HS-5 (cell line): ENCODE results near the gene ABLIM2.

Experiments used
- DNase-seq: peaks from one replicate; pipeline ENCODE4 v3.0.0-alpha.2; 2012; ENCODE audit warnings: low read depth

The ABLIM2 gene

DNA sequence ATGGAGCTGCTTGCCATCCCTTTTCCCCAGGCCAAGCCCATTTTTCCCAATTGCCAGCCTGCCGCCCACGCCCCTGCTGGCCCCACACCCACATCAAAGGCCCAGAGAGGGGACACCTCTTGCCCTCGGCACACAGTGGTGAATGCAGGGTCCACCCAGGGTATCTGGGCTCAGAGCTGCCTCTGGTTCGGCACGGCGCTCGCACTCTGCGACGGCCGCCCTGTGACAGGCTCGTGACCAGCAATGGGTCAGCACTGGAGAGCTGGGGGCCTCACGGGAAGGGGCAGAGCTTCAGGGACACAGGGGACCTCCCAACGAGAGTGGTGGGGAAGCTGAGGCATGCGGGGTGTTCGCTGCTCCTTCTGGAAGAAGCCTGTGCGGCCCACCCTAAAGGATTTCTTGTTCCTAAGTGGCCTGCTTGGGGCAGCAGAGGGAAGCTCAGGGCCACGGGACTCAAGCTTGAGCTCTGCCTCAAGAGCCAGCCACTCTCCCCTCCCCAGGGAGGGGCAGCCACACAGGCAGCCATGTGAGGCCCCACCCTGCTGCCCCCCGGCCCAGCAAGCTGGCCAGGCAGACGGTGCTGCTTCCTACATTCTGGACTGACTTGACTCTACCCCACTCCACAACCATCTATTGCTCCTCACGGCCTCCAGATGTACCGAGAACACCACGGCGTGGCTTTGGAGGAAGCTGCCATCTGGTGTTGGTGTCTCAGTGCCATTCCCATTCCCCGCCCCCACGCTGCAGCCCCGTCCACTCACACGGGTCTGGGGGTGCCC lies 73.7 kb downstream of the ABLIM2 start:
- DNase-seq = no peak

DNA sequence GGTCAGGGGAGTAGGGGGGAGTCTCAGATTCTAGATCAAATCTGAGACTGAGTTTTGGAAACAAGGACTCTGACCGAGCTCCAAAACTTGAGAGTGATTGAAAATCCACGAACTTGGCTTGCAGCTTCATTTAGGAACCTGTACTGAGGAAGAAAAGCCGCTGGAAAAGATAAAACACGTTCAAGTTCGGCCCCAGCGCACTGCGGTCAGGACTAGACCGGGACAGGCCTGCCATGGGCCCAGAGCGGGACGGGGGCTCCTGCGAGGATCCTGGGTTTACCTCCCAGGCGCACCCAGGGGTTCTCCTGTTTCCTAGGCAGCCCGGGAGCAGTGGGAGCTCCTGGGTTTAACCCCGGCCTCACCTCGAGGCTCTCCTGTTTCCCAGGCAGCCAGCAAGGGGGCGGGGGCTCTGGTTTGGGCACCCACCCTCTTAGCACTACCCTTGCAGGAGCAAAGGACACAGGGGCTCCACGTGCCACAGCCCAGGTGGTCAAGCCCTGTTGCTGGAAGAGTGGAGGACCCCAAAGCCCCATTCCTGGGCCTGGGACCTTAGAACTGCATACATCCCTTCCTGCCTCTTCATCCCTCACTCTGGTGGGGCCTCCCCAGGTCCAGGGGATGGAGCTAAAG lies 74.5 kb downstream of the ABLIM2 start:
- DNase-seq = no peak

DNA sequence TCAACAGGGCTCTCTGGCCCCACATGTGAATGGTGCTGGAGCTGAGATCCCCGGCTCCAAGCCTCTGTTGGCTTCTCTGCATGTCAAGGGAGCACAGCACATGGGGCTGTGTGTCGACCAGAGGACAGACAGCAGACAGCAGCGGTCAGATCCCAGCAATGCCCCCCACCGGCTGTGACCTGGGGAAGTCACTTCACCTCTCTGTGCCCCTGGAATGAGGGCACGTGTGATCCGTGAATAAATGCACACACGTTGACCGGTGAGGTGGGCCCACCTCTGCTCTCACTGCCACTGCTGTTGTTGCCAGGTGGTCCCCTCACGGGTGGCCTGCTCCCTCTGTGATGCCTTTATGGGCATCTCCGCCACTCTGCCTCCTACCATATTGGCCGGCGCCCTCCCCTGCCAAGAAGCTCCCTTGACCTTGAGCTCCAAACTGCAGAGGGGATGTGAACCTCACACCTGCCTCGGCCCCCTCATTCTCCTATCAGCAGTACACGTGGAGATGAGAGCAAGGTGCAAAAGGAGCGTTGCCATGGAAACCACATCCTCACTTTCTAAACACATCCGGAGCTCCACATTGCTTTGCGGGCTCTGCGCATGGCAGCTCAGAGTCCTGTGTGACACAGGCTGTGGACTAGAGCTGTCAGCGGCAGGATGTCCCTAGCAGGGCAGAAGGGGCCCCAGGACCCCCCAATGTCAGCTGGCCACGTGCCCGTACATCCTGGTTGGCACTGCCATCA lies 75.4 kb downstream of the ABLIM2 start:
- DNase-seq = no peak

DNA sequence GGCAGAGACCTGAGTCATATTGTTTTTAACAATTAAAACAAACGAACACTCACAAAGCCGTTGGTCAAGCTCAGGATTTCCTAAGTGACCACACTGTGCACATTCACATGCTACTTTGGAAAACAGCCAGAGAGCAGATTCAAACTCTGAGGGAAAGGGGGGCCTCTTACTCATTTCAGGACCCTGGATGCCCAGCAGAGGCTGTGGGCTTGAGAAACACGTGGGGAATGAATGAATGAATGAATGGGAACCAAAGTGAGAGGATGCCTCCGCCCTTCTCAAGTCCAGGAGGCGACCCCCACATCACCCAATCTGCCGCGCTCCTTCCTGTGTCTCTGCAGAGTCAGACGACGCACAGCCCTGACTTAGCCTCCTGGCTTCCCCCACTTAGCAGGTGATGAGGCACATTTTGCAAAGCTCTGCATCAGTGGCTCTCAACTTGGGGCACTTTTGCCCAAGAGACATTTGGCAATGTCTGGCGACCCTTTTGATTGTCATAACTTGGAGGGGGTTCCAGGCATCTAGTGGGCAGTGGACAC lies 76.0 kb downstream of the ABLIM2 start:
- no peak for DNase-seq

DNA sequence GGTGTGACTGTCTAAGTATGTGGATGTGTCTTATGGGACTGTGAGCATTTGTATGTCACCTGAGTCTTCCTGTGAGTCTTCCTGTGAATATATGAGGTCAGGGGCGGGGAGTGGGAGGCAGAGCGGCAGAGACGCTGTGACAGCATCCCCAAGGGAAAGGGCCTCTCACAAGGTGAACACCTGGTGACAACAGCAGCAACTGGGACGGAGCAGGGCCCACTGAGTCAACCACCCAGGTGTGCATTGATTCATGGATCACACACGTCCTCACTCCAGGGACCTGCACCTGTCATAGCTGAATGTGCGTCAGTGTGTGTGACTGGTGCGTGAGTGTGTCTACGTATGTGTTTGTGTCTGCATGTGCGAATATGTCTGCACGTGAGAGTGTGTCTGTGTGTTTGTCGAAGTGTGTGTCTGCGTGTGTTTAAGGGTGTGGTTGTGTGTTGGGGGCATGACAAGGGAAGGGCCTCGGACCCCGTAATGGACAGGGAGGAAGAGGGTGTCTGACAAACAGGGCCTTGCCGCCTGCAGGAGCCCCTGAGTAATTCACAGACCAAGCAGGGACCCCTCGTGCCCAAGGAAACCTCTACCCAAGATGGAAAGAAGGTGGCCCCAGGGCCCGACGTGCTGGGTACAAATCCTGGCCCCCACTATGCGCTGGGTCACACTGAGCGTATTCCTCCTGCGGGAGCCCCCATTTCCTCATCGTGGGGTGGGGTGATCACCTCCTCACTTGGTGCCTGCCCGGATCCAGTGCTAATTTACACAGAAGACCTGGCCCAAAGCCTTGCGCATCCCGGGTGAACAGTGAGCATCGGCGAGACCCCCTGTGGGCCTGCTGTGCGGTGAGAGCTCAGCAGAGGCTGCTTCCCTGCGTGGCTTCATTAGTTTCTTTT lies 76.7 kb downstream of the ABLIM2 start:
- no peak for DNase-seq

DNA sequence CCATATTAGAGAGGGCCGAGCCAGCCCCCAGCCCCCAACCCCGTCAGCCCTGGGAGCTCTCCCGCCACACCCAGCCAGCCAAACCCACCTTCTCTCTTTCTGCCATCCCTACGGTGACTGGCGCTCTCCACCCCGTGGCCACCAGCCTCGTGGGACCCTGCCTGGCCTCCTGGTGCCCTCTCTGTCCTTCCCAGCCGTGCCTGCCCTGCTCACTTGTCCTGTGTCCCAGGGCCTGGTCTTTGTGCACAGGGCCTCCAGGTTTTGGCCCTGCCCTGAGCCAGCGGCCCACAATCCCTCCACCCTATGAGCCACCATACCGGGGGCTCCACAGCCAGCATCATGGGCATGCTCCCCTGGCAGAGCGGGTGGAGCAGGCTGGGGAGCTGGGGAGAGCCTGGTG lies 77.4 kb downstream of the ABLIM2 start:
- no peak for DNase-seq

DNA sequence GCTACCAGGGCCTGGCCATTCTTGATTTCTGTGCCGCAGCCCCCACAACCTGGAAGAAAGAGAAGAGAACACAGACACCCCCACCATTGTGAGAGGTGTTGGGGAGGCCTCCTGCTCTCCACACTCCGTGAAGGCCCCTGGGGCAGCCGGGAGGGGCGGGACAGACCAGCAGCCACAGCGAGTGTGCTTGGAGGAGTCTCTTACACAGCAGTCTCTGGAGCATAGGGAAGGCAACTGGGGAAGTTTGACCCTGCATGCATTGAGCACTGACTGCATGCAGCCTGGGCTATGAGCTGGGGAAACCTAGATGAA lies 77.9 kb downstream of the ABLIM2 start:
- DNase-seq = no peak

DNA sequence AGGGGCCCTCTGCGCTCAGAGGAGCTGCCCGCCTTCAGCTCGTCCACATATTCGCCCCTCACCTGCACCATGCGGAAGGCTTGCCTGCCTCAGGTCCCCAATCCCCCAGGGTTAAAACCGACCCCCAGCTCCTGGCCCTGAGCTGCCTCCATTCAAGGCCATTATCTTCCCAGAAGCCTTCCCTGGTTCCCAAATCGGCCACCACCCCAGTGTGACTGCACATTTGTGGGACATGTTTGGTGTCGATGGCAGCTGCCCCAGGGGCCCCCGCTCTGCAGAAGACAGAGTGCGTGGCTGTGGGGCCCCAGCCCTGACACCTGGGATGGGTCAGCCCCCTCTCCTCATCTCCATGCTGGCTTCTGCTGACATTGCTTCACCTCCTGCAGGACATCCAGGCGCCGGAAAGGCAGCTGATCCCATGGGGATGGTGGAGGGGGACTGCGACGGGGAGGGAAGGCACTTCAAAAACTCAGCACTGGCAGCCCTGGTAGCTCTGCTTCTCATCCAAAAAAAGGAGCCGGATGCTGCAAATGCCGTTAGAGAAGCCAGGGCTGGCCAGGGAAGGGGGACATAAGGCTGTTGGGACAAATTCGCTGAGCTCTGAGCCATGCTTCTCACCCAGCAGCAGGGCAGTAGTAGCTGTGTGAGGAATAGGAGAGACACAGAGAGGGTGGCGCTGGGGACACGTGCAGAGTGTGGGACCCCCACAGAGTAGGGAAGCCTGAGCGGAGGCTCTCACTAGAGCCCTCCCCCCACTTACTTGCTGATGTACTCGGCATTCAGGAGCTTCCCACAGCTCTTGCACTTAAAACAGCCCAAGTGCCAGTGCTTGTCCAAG lies 78.5 kb downstream of the ABLIM2 start:
- no peak for DNase-seq

DNA sequence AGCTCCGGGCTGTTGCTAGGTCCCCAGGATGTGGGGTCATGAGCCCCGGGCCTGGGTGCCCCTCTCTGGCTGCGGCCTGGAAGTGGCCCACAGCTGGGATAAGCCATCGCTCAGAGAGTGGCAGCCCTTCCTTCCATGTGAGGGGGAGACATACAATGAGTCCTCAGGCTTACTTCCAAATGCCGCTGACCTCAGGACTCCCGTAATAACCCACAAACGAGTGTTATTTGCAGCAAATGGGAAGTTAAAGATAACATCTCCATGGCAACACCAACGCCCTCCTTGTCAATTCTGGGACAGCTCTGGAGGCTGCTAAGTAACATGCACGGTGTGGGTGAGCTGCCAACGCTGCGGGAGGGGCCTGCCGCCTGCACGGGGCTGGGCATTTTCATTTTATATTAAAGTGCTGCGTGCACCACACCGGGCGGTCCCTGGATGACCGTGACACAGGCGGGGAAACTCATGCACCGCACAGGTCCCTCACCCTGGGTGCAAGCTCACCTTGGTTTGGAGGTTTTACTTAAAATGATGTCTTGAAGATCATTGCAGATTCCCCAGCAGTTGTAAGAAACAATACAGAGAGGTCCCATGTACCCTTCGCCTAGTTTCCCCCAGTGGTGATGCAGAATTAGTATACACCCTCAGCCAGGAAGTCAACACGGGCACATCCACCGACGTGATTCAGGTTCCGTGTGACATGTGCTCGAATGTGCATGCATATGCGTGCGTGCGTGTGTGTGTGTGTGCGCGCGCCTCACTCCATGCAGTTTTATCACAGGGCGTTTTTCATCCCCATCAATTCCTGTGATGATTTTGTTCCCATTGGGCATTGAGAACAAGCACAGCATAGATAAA lies 79.4 kb downstream of the ABLIM2 start:
- no peak for DNase-seq

DNA sequence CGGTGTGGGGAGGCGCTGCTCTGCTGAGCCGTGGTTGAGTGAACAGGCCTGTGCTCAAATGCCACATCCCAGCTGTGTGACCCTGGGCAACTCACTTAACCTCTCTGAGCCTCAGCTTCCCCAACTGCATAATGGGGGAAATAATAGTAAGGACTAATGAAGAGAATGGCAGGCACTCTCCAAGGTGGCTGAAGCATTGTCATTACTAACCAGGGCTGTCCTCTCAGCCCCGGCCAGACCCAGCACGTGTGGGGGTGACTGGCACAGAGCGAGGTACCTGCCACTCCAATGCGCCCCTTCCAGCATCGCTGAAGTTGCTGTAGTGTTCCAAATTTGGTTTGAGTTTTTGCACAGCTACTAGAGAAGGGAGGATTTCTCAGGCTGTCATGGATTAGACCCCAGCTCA lies 80.0 kb downstream of the ABLIM2 start:
- DNase-seq = no peak

DNA sequence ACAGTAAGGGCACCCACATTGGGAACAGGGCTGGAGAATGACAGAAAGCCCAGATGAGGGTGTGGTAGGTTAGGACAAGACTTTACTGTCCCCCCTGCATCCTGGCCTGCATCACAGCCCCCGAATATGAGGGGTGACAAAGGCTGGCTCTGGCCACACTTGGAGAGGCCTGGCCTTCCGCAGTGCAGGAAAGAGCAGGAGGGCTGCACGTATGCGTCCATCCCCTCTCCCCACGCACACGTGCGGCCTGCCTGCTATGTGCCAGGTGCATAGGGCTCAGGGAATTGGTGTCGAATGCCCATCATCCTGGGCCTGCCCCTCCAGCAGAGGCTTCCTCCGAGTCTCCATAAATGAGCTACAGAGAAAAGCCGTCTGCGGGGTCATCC lies 80.5 kb downstream of the ABLIM2 start:
- DNase-seq = no peak

DNA sequence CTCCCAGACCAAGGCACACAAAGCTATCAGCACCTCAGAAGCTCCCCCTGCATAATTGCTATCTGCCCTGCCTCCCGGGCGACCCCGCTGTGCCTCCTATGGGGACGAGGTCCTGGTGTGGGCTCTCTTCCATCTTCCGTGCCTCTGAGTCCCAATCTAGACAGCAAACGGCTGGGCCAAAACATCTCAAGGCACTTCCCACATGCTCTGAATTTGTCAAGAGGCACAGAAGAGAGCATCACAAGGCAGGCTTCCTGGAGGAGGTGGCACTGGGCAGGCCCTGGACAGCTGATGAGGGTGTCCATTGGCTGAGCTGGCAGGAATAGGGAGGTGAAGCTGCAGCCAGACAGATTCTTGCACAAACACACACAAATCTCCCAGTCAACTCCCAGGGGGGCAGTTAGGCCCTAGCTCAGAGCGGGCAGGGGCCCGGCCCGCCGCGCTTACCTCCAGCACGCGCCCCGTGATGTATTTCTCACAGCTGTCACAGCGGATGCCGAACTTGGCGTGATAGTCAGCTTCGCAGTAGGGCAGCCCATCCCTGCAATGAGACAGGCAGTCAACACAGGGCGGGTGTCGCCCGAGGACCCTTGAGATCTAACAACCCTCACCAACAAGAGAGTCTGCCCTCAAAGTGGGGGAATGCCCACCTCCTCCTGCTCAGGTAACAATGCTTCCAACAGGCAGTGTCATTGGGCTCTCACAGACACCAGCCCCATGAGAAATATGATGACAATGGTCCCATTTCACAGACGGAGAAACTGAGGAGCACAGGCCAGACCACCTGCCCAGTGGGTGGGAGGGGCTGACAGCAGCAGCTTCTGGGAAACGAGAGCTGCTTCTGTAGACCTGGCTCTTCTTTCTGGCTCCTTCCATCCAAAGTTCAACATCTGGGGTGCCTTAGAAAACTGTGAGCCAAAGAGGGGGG lies 81.2 kb downstream of the ABLIM2 start:
- DNase-seq = no peak

DNA sequence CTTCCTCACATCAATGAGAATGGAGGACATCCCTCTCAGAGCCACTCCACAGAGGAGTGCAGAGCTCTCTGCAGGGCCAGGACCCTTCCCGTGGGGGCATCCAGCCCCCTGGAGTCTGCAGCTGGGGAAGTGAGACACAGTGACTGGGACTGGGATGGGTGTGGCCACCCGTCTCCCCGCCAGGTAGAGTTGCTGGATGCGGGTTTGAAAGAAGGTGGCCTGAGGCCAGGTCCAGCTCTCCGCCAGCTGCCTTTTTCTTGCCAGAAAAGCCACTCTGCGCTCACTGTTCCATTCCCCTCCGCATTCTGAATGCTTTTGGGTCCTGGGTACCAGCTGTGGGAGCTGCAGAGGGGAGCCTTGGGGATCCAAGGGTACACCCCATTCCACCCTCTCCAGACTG lies 82.6 kb downstream of the ABLIM2 start:
- no peak for DNase-seq

DNA sequence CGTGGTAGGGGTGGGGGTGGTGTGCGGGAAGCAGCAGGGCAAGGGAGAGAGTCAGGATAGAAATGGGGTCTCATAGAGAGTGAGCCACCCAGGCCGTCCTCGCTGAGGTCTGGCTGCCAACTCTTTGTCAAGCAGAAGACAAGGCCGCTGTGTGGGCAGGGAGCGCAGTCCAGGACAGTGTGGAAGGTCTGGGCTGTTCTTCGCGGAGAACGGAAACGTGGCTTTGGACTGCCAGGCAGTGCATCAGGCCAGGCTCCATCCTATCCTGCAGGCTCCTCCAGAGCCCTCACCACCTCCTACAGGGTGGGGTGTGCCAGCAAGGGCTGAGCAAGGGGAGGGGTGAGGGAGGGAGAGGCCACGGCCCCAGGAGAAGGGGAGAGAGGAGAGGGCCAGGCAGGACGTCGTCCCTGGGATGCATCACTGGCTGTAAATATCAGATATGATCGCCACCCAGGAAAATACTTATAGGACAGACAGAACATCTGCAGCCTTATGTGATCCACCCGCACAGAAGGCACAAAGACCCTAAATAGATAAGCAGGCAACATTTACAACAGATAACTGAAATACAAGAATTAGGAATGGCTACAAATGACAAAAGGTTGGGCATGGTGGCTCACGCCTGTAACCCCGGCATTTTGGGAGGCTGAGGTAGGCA lies 85.3 kb downstream of the ABLIM2 start:
- no peak for DNase-seq

DNA sequence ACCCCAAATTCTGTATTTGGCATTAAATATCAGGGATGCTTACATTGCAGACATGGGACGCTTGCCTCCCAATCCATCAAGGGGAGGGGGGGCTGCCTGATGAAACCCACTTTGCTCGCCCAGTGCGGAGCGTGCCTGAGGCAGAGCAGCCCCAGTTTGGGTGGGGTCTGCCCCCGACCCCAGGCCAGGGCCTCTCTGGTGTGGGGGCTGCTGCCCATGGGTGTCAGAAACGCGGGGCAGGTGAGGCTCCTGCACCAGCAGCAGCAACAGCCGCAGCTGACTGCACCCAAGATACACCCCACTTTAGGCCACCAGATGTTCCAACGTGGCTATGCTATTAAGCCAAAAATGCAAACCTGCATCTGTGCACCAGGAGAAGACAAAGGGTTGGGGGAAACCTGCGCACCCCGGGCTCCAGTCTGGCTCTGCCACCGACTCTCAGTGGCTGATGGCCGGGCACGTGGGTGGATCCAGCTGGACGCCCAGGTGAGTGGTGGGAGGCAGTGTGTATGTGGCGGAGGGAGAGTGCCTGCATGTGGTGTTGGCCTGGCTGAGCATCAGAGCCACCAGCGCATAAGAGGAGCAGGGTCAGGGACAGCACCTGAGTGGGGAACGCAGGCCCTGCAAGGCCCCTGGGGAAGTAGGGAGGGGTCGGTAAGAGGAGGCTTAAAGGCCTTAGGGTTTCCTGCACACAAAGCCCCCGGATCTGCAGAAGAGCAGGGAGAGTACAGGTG lies 86.2 kb downstream of the ABLIM2 start:
- DNase-seq = no peak

DNA sequence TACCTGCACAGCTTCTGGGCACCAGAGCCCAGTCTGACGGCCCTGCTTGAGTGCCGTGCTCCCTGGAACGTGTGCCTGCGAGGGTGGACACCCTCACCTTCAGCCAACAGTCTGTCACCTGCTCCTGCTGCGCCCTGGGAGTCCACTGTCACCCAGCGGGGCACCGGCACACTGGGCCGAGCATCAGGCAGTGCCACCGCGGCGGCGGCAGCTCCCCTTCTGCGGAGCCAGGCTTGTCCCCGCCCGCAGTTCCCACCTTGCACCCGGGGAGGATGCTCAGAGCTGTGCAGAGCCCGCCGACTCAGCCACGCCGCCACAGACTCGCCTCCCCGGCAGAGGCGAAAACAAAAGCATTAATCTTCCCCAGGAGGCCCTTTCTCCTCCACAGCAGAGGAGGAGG lies 86.8 kb downstream of the ABLIM2 start:
- no peak for DNase-seq

DNA sequence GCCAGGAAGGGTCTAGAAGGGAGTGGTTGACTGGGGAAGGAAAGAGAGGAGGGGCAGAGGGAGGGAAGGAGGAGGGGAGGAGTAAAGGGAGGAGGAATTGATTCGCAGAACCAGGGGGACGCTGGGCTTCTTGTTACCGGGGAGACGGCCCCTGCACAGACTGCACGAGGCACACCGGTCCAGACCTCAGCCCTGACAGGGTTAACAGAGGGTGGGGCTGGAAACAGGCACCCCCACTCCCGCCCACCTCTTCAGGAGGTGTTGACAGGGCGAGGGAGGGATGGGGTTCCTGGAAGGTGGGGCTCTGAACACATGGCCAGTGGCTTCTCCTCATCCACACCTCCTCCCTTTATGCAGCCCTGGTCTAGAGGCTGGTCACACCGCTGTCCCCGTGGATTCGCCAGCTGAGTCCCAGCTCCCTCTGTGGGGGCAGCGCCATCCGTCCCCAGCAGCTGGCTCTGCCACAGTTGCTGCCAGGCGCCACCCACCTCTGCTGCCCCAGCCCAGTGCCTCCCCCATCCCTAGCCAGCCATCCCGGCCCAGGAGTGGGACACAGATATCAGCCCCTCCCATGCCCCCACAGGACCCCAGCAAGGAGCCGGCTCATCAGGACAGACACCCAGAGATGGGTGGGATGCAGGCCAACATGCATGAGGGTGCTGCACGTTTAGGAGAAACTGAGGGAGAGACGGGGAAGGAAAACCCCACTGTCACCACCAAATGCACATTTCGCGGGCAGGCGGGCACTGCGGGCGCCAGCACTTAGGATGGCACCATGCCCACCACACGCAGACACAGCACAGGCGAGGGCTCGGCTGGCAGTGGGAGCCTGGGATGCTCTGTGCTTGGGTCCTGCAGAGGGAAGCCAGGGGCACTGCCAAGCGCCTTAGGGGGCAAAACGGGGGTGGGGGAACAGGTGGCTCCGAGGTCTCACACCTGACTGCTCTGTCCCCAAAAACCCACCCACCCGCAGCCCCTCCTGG lies 87.6 kb downstream of the ABLIM2 start:
- DNase-seq = no peak
